H1 (cell line): ENCODE results near the gene NAGA. TPM values are rescaled to one million over a fixed set of nuclear protein-coding genes. Genes with fewer than 3 reads are reported as not detected.

Source experiments
- ASH2L ChIP-seq: fragments of 200-600, 300-600 bp; sonication (generic); IDR thresholded peaks from one replicate; pipeline ENCODE4 v1.7.1; 2017; ENCODE audit warnings: low read length
- CBX5 ChIP-seq: fragments of 300-800, 300-1000 bp; sonication (generic); IDR thresholded peaks from 2 replicates; pipeline ENCODE4 v1.7.1; 2016; ENCODE audit warnings: antibody characterized with exemption, low read length, low read depth
- CBX8 ChIP-seq: fragments of 300-800, 300-1000 bp; sonication (generic); IDR thresholded peaks from 2 replicates; pipeline ENCODE4 v1.7.1; 2016; ENCODE audit warnings: low read depth, low read length, borderline replicate concordance
- CHD2 ChIP-seq: IDR thresholded peaks from 2 replicates; pipeline ENCODE4 v1.6.1; 2012; ENCODE audit warnings: low read length, improper control_type of control experiment
- CREB1 ChIP-seq: IDR thresholded peaks from 2 replicates; pipeline ENCODE4 v1.6.1; 2012; ENCODE audit warnings: inconsistent platforms
- CTBP2 ChIP-seq: IDR thresholded peaks from 2 replicates; pipeline ENCODE4 v1.7.0; 2011; ENCODE audit warnings: borderline replicate concordance, mild to moderate bottlenecking, moderate library complexity, mixed read lengths, low read length; ENCODE audit not compliant: insufficient read depth, insufficient read length
- E2F6 ChIP-seq: IDR thresholded peaks from 2 replicates; pipeline ENCODE4 v1.6.1; 2012; ENCODE audit warnings: inconsistent platforms
- EZH2 ChIP-seq: fragments of 200-600 bp; sonication (generic); IDR thresholded peaks from 2 replicates; pipeline ENCODE4 v1.7.1; 2012; ENCODE audit warnings: low read depth, mild to moderate bottlenecking, moderate library complexity, low read length, inconsistent platforms; ENCODE audit not compliant: severe bottlenecking
- GTF2F1 ChIP-seq: IDR thresholded peaks from 2 replicates; pipeline ENCODE4 v1.6.1; 2012; ENCODE audit warnings: low read depth, low read length, improper control_type of control experiment, borderline replicate concordance
- HDAC6 ChIP-seq: IDR thresholded peaks from one replicate; pipeline ENCODE4 v1.7.1; 2012; ENCODE audit warnings: low read depth, mild to moderate bottlenecking, inconsistent platforms, low read length, moderate library complexity
- JUN ChIP-seq: IDR thresholded peaks from 2 replicates; pipeline ENCODE4 v1.6.1; 2011; ENCODE audit warnings: low read depth, mild to moderate bottlenecking, improper control_type of control experiment, low read length
- JUND ChIP-seq: IDR thresholded peaks from 2 replicates; pipeline ENCODE4 v1.6.1; 2011; ENCODE audit warnings: mild to moderate bottlenecking, improper control_type of control experiment, low read length
- MAFK ChIP-seq: IDR thresholded peaks from 2 replicates; pipeline ENCODE4 v1.6.1; 2012; ENCODE audit warnings: low read depth, mild to moderate bottlenecking, improper control_type of control experiment, low read length
- PHF8 ChIP-seq: fragments of 200-600 bp; sonication (generic); conservative IDR thresholded peaks from 2 replicates; pipeline ENCODE4 v1.7.1; 2012; ENCODE audit warnings: low read depth, mild to moderate bottlenecking, inconsistent platforms, low read length, moderate library complexity
- POLR2AphosphoS5 ChIP-seq: IDR thresholded peaks from 2 replicates; pipeline ENCODE4 v1.6.1; 2011; ENCODE audit warnings: low read depth, low read length
- POU5F1 ChIP-seq: IDR thresholded peaks from 2 replicates; pipeline ENCODE4 v1.6.1; 2011; ENCODE audit warnings: low read depth, mild to moderate bottlenecking, low read length, moderate library complexity
- RBBP5 ChIP-seq: IDR thresholded peaks from 2 replicates; pipeline ENCODE4 v1.7.1; 2012; ENCODE audit warnings: low read depth, mild to moderate bottlenecking, inconsistent platforms, low read length, moderate library complexity, borderline replicate concordance
- SIN3A ChIP-seq, 2 experiments: IDR thresholded peaks in 1 of 2; conservative IDR thresholded peaks in 1 of 2; 2 replicates each; pipeline ENCODE4 v1.6.1; 2011 to 2012; ENCODE audit warnings: low read length in 2 of 2, improper control_type of control experiment in 1 of 2, low read depth in 1 of 2, mild to moderate bottlenecking in 1 of 2
- SIRT6 ChIP-seq: IDR thresholded peaks from one replicate; pipeline ENCODE4 v1.7.1; 2012; ENCODE audit warnings: low read length, inconsistent platforms
- SP1 ChIP-seq: IDR thresholded peaks from 2 replicates; pipeline ENCODE4 v1.6.1; 2011; ENCODE audit warnings: low read depth, low read length
- SRF ChIP-seq: IDR thresholded peaks from 2 replicates; pipeline ENCODE4 v1.6.1; 2011; ENCODE audit warnings: mild to moderate bottlenecking, low read depth, low read length, moderate library complexity
- YY1 ChIP-seq: IDR thresholded peaks from 2 replicates; pipeline ENCODE4 v1.6.1; 2011; ENCODE audit warnings: low read depth, mild to moderate bottlenecking, low read length
- ZNF274 ChIP-seq: IDR thresholded peaks from 2 replicates; pipeline ENCODE4 v1.7.0; 2012; ENCODE audit warnings: low read length, borderline replicate concordance; ENCODE audit errors: extremely low read depth
- polyA plus RNA-seq, 7 experiments: library from polyadenylated mRNA; depleted of rRNA in 3 of 7; stranded (reverse) in 5 of 7; unstranded in 2 of 7; fragments of >200 nt in 5 of 7; fragments of 200-250 nt in 2 of 7; gene quantifications; 1 replicate in 5 of 7; 2 replicates in 1 of 7; 4 replicates in 1 of 7; pipeline versions ENCODE4 v1.2.1 to v1.2.3, GENCODE V29; 2011 to 2013; ENCODE audit warnings: missing spikeins in 2 of 7, mixed read lengths in 2 of 7
- total RNA-seq: library from RNA; stranded (reverse); fragmentation: NEBNext Ultra II Directional; extraction: Animal tissue kit (Norgen Biotek cat#: 25700); gene quantifications from 2 replicates; pipeline ENCODE4 v1.2.1, GENCODE V29; 2021
- TF ChIP-seq, protein P1 (sequence below): IDR thresholded peaks from 2 replicates; pipeline ENCODE4 v1.6.1; 2012; ENCODE audit warnings: inconsistent platforms

The NAGA gene
- total and polyA plus RNA-seq, 2 of the 8 experiments (the other 6 are each of a cell fraction or from before 2014, with no cell fraction given): 14.8 to 30.7 TPM

DNA sequence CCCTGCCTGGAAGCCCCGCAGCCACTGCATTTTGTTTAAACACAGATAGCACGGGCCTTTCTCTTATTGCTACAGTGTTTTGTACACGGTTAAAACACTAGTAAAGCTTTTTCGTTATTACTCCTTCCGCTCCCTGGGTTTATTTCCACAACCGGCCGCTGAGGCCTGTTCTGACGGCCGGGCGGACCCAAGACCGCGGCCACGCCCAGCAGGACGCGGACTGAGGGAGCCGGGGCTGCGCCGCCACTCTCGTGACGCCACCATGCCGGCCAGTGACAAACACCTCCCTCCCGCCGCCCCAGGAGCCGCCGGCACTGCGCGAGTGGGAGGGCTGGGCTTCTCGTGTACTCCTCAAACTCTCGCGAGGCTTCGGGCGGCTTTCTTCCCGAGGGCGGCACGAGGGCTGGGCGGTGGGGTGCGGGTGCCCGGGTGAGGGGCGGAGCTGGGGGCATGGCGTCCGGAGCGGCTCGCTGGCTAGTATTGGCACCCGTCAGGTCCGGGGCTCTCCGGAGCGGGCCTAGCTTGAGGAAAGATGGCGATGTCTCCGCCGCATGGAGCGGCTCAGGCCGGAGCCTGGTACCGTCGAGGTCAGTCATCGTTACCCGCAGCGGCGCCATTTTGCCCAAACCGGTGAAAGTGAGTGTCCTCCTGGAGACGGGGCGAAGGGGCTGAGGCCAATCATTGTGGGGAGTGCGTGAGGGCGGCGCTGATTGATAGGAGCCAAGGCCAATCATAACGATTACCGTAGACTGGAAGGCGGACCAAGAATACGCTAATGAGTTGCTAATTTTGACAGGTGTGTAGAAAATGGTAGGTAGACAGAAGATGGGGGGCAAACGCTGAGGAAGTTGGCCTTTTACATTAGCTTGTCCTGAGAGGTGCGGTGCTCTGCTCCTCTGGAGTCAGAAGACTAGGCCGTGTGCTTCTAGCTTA, 9.0 kb upstream of the NAGA start, which contains the start of gene SMDT1 (continued):
- no peak for TF ChIP-seq CBX5
- no peak for TF ChIP-seq EZH2
- no peak for TF ChIP-seq JUN
- no peak for TF ChIP-seq HDAC6
- no peak for TF ChIP-seq JUND
- no peak for TF ChIP-seq GTF2F1
- no peak for TF ChIP-seq CBX8
- TF ChIP-seq SIRT6: no peak
- TF ChIP-seq SIN3A (conservative IDR thresholded peaks at IDR 0.05 in 1 of 2, IDR thresholded peaks at IDR 0.05 in 1 of 2; ENCODE audit: low read depth in 1 of 2, low read length in 2 of 2): peak; percentile 69 to 85; a peak in 2 of 4 replicates
- TF ChIP-seq CREB1: peak; percentile 79
- TF ChIP-seq SRF: no peak
- TF ChIP-seq MAFK: no peak
- TF ChIP-seq POU5F1: no peak
- TF ChIP-seq YY1: peak; percentile 97
- peak; percentile 98 for TF ChIP-seq SP1
- peak; percentile 88 for TF ChIP-seq POLR2AphosphoS5
- TF ChIP-seq E2F6: peak; percentile 84; the same call in 1 of the 2 replicates
- TF ChIP-seq PHF8: peak; percentile 96
- TF ChIP-seq, protein P1, sequence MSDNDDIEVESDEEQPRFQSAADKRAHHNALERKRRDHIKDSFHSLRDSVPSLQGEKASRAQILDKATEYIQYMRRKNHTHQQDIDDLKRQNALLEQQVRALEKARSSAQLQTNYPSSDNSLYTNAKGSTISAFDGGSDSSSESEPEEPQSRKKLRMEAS: peak; percentile 90
- peak; percentile 90 for TF ChIP-seq CHD2
- peak; percentile 98 for TF ChIP-seq ASH2L
- TF ChIP-seq RBBP5: peak; percentile 91; the same call in 1 of the 2 replicates
- TF ChIP-seq ZNF274: no peak
- no peak for TF ChIP-seq CTBP2
